ENCODE results near the gene PREX1.

PREX1 gene

GRCh38 chr20:48629069-48629959 is 198.5 kb downstream of the PREX1 start:
- no peak for TF ChIP-seq CTCF (IDR thresholded peaks at IDR 0.05; ENCODE audit: extremely low read depth, missing control alignments)
- DNase-seq (ENCODE audit: low spot score): no peak

- DNase-seq (ENCODE audit: low spot score): no peak
- TF ChIP-seq CTCF (IDR thresholded peaks at IDR 0.05; ENCODE audit: extremely low read depth, missing control alignments): no peak
These were observed 200.1 kb downstream of the PREX1 start for GRCh38 chr20:48627737-48628128.

GRCh38 chr20:48626938-48627736 is 200.7 kb downstream of the PREX1 start:
- DNase-seq (ENCODE audit: low spot score): no peak
- TF ChIP-seq CTCF (IDR thresholded peaks at IDR 0.05; ENCODE audit: extremely low read depth, missing control alignments): no peak

GRCh38 chr20:48626226-48626937 is 201.4 kb downstream of the PREX1 start:
- TF ChIP-seq CTCF (IDR thresholded peaks at IDR 0.05; ENCODE audit: extremely low read depth, missing control alignments): no peak
- no peak for DNase-seq (ENCODE audit: low spot score)

- no peak for TF ChIP-seq CTCF (IDR thresholded peaks at IDR 0.05; ENCODE audit: extremely low read depth, missing control alignments)
These were observed 202.5 kb downstream of the PREX1 start for GRCh38 chr20:48625136-48625900.

GRCh38 chr20:48624315-48625020 is 203.3 kb downstream of the PREX1 start:
- no peak for TF ChIP-seq CTCF (IDR thresholded peaks at IDR 0.05; ENCODE audit: extremely low read depth, missing control alignments)
- DNase-seq (ENCODE audit: low spot score): no peak

More at GRCh38 chr20:48625136-48625900, 202.5 kb downstream of the PREX1 start:
- DNase-seq (ENCODE audit: low spot score): no peak

Data from GM20000 (cell line).